Activated CD4-positive, alpha-beta T cell treated with anti-CD3 and anti-CD28 coated beads, Interleukin-2, Interleukin-6, amounts not matched to agents 100 ng/mL and 50 ng/mL, durations not matched to agents 16 hours and 8 hours (primary cell): ENCODE measurements around the gene MTSS2.

ENCODE experiments used
- DNase-seq: peaks from one replicate; pipeline ENCODE4 v3.0.0-alpha.2; 2020

The MTSS2 gene

GRCh38 chr16:70685938-70686375 lies at the start of gene MTSS2:
MTSS2 (minus strand) TSS chr16:70686053; CDS start chr16:70685791, 262 bp downstream.
- DNase-seq = no peak

GRCh38 chr16:70735141-70735979 lies 49.5 kb upstream of the MTSS2 start:
- DNase-seq = no peak

GRCh38 chr16:70734522-70735095 lies 48.8 kb upstream of the MTSS2 start:
- no peak for DNase-seq

GRCh38 chr16:70730944-70731343 lies 45.1 kb upstream of the MTSS2 start:
- no peak for DNase-seq

- no peak for DNase-seq
Measured at GRCh38 chr16:70730031-70730430, 44.2 kb upstream of the MTSS2 start.

- DNase-seq = no peak
Measured at GRCh38 chr16:70729292-70729691, 43.4 kb upstream of the MTSS2 start.

- DNase-seq = no peak
Measured at GRCh38 chr16:70728150-70728549, 42.3 kb upstream of the MTSS2 start.

GRCh38 chr16:70726892-70727361 lies 41.1 kb upstream of the MTSS2 start:
- no peak for DNase-seq

GRCh38 chr16:70725912-70726828 lies 40.3 kb upstream of the MTSS2 start:
- DNase-seq = no peak

- DNase-seq = no peak
Measured at GRCh38 chr16:70725024-70725911, 39.4 kb upstream of the MTSS2 start.

GRCh38 chr16:70724146-70725023 lies 38.5 kb upstream of the MTSS2 start:
- no peak for DNase-seq

GRCh38 chr16:70723740-70724145 lies 37.9 kb upstream of the MTSS2 start:
- no peak for DNase-seq

GRCh38 chr16:70721202-70721963 lies 35.5 kb upstream of the MTSS2 start:
- DNase-seq = no peak

- no peak for DNase-seq
Measured at GRCh38 chr16:70720425-70721201, 34.8 kb upstream of the MTSS2 start.

- no peak for DNase-seq
Measured at GRCh38 chr16:70717065-70717464, 31.2 kb upstream of the MTSS2 start.

GRCh38 chr16:70715860-70716357 lies 30.1 kb upstream of the MTSS2 start:
- no peak for DNase-seq

- no peak for DNase-seq
Measured at GRCh38 chr16:70715055-70715858, 29.4 kb upstream of the MTSS2 start.

- no peak for DNase-seq
Measured at GRCh38 chr16:70714581-70715054, 28.8 kb upstream of the MTSS2 start.
